ENCODE results near the gene KDM6A. TPM values are rescaled to one million over a fixed set of nuclear protein-coding genes. Genes with fewer than 3 reads are reported as not detected.
"Not testable (repeated sequence)": the region's sequence is repeated elsewhere in the genome, so short reads cannot be mapped to it uniquely, and the experiment has no call there.

The KDM6A gene
- polyA plus RNA-seq, 6 donors from 2014 or later, result 7.5 to 22.4 (median 18.5) TPM

- H3K9me3 Mint-ChIP-seq, result peaks cover 0 to 36% (median 25%) of the 10 kb centered on the region in 7 donors
- H3K4me3 Mint-ChIP-seq, result no peak overlapping the region
- H3K27ac Mint-ChIP-seq, result no peak overlapping the region
- ATAC-seq (ENCODE audit: low read depth in 2 of 2) (no peak), DNase-seq (no peak)
- no peaks in the 10 kb centered on the region for H3K27me3 Mint-ChIP-seq
- H3K36me3 Mint-ChIP-seq, result peaks cover 7 to 11% of the 10 kb centered on the region in 2 donors
- H3K4me1 Mint-ChIP-seq, result peaks cover 21 to 46% (median 22%) of the 10 kb centered on the region in 3 donors
These were observed 72.7 kb downstream of the KDM6A start for GRCh38 chrX:44945736-44946135.

DNA sequence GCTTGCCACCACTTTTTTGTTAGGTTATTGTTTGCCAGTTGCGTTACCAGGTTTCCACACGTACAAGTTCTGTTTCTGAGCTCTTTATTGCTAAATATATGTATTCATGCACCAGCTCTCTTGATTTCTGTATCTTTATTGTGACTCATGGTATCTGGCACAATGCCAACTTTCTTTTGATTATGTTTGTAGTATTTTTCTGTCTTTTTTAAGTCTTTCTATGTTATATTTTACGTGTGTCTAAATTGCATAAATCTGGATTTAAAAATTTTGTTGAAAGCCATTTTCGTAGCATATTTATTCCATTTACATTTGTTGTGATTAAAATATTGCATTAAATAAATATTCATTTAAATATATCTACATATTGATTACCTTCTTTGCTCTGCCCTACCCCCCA is 73.8 kb downstream of the KDM6A start:
- no peaks in the 10 kb centered on the region for H3K27me3 Mint-ChIP-seq
- H3K27ac Mint-ChIP-seq, result no peak overlapping the region
- no peak for ATAC-seq (ENCODE audit: low read depth in 2 of 2)
- peaks cover 27 to 53% (median 31%) of the 10 kb centered on the region in 3 donors for H3K4me1 Mint-ChIP-seq
- H3K4me3 Mint-ChIP-seq, result no peak overlapping the region
- H3K9me3 Mint-ChIP-seq, result peaks cover 0 to 36% (median 25%) of the 10 kb centered on the region in 7 donors
- no peak for DNase-seq
- H3K36me3 Mint-ChIP-seq, result peaks cover 7 to 11% of the 10 kb centered on the region in 2 donors

DNA sequence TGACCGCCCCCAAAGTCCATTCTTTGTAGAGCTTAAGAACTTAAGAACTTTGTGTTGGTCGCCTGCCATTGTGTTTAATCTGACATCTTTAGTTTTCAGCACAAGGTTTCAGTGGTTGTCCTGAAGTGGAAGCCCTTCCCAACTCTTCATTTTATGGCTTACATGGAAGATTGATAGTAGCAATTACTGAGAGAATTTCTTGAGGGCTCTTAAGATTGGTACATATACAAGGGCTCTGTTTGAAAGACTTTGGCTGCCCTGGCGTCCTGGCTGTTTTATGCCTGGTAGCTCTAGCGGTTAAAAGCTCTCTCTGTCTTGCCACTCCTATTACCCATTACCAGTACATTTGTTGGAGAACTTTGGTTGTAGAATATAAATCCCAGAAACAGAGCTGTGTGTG is 75.0 kb downstream of the KDM6A start:
- peaks cover 0 to 11% of the 10 kb centered on the region in 2 donors for H3K36me3 Mint-ChIP-seq
- peak overlapping the region in 2 of 8 donors; percentile 25 to 26 for H3K4me3 Mint-ChIP-seq
- H3K4me1 Mint-ChIP-seq, result peaks cover 26 to 57% (median 31%) of the 10 kb centered on the region in 3 donors
- no peaks in the 10 kb centered on the region for H3K27me3 Mint-ChIP-seq
- DNase-seq (no peak), ATAC-seq (ENCODE audit: low read depth in 2 of 2) (no peak)
- H3K9me3 Mint-ChIP-seq, result peaks cover 0 to 29% (median 24%) of the 10 kb centered on the region in 7 donors
- H3K27ac Mint-ChIP-seq, result peak overlapping the region in 1 of 6 donors; percentile 52

GRCh38 chrX:44948406-44948805 is 75.4 kb downstream of the KDM6A start:
- DNase-seq (no peak), ATAC-seq (ENCODE audit: low read depth in 2 of 2) (no peak)
- H3K9me3 Mint-ChIP-seq, result peaks cover 0 to 27% (median 24%) of the 10 kb centered on the region in 7 donors
- peaks cover 0 to 11% of the 10 kb centered on the region in 2 donors for H3K36me3 Mint-ChIP-seq
- H3K27me3 Mint-ChIP-seq, result no peaks in the 10 kb centered on the region
- peak overlapping the region in 1 of 6 donors; percentile 52 for H3K27ac Mint-ChIP-seq
- H3K4me1 Mint-ChIP-seq, result peaks cover 26 to 61% (median 31%) of the 10 kb centered on the region in 3 donors
- H3K4me3 Mint-ChIP-seq, result no peak overlapping the region

DNA sequence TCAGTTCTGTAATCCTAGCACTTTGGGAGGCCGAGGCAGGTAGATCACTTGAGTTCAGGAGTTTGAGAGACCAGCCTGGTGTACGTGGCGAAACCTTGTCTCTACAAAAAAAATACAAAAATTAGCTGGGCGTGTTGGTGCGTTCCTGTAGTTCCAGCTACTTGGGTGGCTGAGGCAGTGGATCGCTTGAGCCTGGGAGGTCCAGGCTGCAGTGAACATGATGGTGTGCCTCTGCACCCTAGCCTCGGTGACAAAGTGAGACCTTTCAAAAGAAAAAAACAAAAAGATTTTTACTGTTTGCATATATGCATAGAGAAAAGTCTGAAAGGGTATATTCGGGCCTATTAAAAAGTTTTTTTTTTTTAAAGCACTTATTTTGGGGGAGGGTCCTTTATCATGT is 76.1 kb downstream of the KDM6A start:
- Mint-ChIP-seq H3K36me3 (peaks cover 0 to 11% of the 10 kb centered on the region in 2 donors), H3K27ac (no peak overlapping the region), H3K4me3 (no peak overlapping the region), H3K9me3 (peaks cover 0 to 24% (median 19%) of the 10 kb centered on the region in 7 donors), H3K4me1 (peaks cover 26 to 67% (median 32%) of the 10 kb centered on the region in 3 donors), H3K27me3 (no peaks in the 10 kb centered on the region)
- ATAC-seq (ENCODE audit: low read depth in 2 of 2) (no peak), DNase-seq (no peak)

GRCh38 chrX:44950471-44951366 is 77.7 kb downstream of the KDM6A start:
- Mint-ChIP-seq H3K4me1 (peaks cover 37 to 78% (median 44%) of the 10 kb centered on the region in 3 donors), H3K9me3 (peaks cover 0 to 11% (median 5%) of the 10 kb centered on the region in 7 donors), H3K4me3 (peak overlapping the region in 3 of 8 donors; percentile 26 to 79 (median 65)), H3K27ac (peak overlapping the region in 4 of 6 donors; percentile 4 to 71 (median 46))
- DNase-seq; H3K27me3 Mint-ChIP-seq; ATAC-seq (ENCODE audit: low read depth in 2 of 2); H3K36me3 Mint-ChIP-seq: not testable (repeated sequence)

- peaks cover 0 to 3% (median 0%) of the 10 kb centered on the region in 7 donors for H3K9me3 Mint-ChIP-seq
These were observed 78.6 kb downstream of the KDM6A start for GRCh38 chrX:44951572-44952067.

GRCh38 chrX:44952329-44953027 is 79.5 kb downstream of the KDM6A start:
- Mint-ChIP-seq H3K27me3 (no peaks in the 10 kb centered on the region), H3K27ac (peak overlapping the region in 4 of 6 donors; percentile 37 to 82 (median 70)), H3K36me3 (no peaks in the 10 kb centered on the region), H3K9me3 (peaks cover 0 to 1% (median 0%) of the 10 kb centered on the region in 7 donors), H3K4me3 (peak overlapping the region in 3 of 8 donors; percentile 18 to 61 (median 35)), H3K4me1 (peaks cover 42 to 85% (median 44%) of the 10 kb centered on the region in 3 donors)
- DNase-seq (no peak), ATAC-seq (ENCODE audit: low read depth in 2 of 2) (no peak)

More at GRCh38 chrX:44951572-44952067, 78.6 kb downstream of the KDM6A start:
- Mint-ChIP-seq H3K27me3 (no peaks in the 10 kb centered on the region), H3K36me3 (no peaks in the 10 kb centered on the region), H3K4me3 (peak overlapping the region in 2 of 8 donors; percentile 2 to 21), H3K4me1 (peaks cover 42 to 84% (median 44%) of the 10 kb centered on the region in 3 donors), H3K27ac (peak overlapping the region in 1 of 6 donors; percentile 67)
- no peak for DNase-seq
- ATAC-seq (ENCODE audit: low read depth in 2 of 2), result no peak

DNA sequence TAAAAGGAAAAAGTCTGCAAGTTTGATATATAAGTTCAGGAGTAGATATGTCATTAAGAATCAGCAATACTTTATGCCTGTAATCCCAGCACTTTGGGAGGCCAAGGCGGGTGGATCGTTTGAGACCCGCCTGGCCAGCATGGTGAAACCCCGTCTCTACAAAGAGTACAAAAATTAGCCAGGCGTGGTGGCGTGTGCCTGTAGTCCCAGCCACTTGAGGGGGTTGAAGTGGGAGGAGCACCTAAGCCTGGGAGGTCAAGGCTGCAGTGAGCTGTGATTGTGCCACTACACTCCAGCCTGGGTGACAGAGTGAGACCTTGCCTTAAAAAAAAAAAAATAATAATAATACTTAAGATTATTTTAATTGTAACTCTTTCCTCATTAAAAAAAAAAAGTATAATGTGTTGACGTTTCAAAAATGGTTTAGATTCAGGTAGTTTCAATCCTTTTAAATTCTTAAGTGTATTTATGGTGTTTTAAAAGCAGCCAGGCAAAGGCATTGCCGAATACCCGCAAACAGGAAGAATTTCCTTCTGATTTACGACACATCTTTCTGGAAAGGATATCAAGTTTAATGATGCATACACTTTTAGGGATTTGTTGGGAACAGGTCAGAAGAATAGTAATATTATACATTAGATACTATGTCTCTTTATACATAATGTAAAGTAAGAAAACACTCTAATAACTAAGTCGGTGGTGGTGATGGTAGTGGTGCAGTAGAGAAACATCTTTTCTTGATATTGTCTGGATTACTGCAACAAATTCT is 80.9 kb downstream of the KDM6A start:
- Mint-ChIP-seq H3K4me3 (peak overlapping the region in 2 of 8 donors; percentile 44 to 59), H3K4me1 (peaks cover 34 to 84% (median 35%) of the 10 kb centered on the region in 3 donors), H3K36me3 (no peaks in the 10 kb centered on the region), H3K27ac (no peak overlapping the region), H3K27me3 (no peaks in the 10 kb centered on the region), H3K9me3 (peaks cover 0 to 1% (median 0%) of the 10 kb centered on the region in 7 donors)
- DNase-seq, result no peak
- ATAC-seq (ENCODE audit: low read depth in 2 of 2), result no peak

GRCh38 chrX:44954562-44954961 is 81.6 kb downstream of the KDM6A start:
- H3K36me3 Mint-ChIP-seq, result no peaks in the 10 kb centered on the region
- H3K4me3 Mint-ChIP-seq, result peak overlapping the region in 2 of 8 donors; percentile 6 to 59
- H3K27ac Mint-ChIP-seq, result peak overlapping the region in 2 of 6 donors; percentile 6 to 88
- ATAC-seq (ENCODE audit: low read depth in 2 of 2) (no peak), DNase-seq (no peak)
- peaks cover 0 to 1% (median 0%) of the 10 kb centered on the region in 7 donors for H3K9me3 Mint-ChIP-seq
- H3K4me1 Mint-ChIP-seq, result peaks cover 34 to 82% (median 35%) of the 10 kb centered on the region in 3 donors
- H3K27me3 Mint-ChIP-seq, result no peaks in the 10 kb centered on the region

DNA sequence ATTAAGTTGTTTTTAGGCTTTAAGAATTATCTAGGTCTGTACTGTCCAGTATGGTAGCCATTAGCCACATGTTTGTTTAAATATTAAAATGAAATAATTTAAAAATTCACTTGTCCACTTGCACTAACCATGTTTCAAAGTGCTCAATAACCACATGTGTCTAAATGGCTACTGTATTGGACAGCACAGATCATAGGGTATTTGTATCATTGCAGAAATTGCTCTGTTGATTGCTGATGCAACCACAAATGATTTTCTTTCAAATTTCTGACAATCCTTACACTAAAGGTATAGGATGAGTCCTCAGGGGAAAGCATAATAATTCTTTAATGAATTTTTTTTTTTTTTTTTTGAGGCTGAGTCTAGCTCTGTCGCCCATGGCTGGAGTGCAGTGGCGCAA is 84.9 kb downstream of the KDM6A start:
- ATAC-seq (ENCODE audit: low read depth in 2 of 2) (no peak), DNase-seq (no peak)
- Mint-ChIP-seq H3K4me1 (peaks cover 21 to 70% (median 29%) of the 10 kb centered on the region in 3 donors), H3K4me3 (no peak overlapping the region), H3K27ac (no peak overlapping the region), H3K36me3 (peaks cover 0 to 1% of the 10 kb centered on the region in 2 donors), H3K27me3 (no peaks in the 10 kb centered on the region), H3K9me3 (no peaks in the 10 kb centered on the region)

- DNase-seq (no peak), ATAC-seq (ENCODE audit: low read depth in 2 of 2) (no peak)
- Mint-ChIP-seq H3K9me3 (no peaks in the 10 kb centered on the region), H3K4me1 (peaks cover 23 to 71% (median 33%) of the 10 kb centered on the region in 3 donors), H3K36me3 (peaks cover 6 to 7% of the 10 kb centered on the region in 2 donors), H3K4me3 (no peak overlapping the region), H3K27ac (no peak overlapping the region), H3K27me3 (no peaks in the 10 kb centered on the region)
These were observed 85.5 kb downstream of the KDM6A start for GRCh38 chrX:44958480-44958879.

All from naive B cell (primary cell).